Activated naive CD8-positive, alpha-beta T cell treated with anti-CD3 and anti-CD28 coated beads for 36 hours (primary cell): ENCODE data around the gene MLX. TPM values are rescaled to one million over a fixed set of nuclear protein-coding genes. Genes with fewer than 3 reads are reported as not detected.
A peak's percentile ranks its signal among the peaks of the same experiment; 100 is the strongest.
"Not testable (repeated sequence)": the region's sequence is repeated elsewhere in the genome, so short reads cannot be mapped to it uniquely, and the experiment has no call there.

Source experiments
- DNase-seq: peaks from one replicate; pipeline ENCODE4 v3.0.0; 2021
- H3K27ac Mint-ChIP-seq: one replicate; pipeline ENCODE4 v1.8.0; 2022; ENCODE audit warnings: mild to moderate bottlenecking, moderate library complexity, mixed read lengths
- H3K27me3 Mint-ChIP-seq: one replicate; pipeline ENCODE4 v1.8.0; 2022; ENCODE audit warnings: mild to moderate bottlenecking, mixed read lengths
- H3K36me3 Mint-ChIP-seq: one replicate; pipeline ENCODE4 v1.8.0; 2021; ENCODE audit warnings: mild to moderate bottlenecking, mixed read lengths
- H3K4me1 Mint-ChIP-seq: one replicate; pipeline ENCODE4 v1.8.0; 2021; ENCODE audit warnings: mixed read lengths
- H3K4me3 Mint-ChIP-seq: one replicate; pipeline ENCODE4 v1.8.0; 2022; ENCODE audit warnings: mild to moderate bottlenecking, moderate library complexity, mixed read lengths
- H3K9me3 Mint-ChIP-seq: one replicate; pipeline ENCODE4 v1.8.0; 2022; ENCODE audit warnings: mixed read lengths
- total RNA-seq, 2 experiments: library from RNA; stranded (reverse); gene quantifications; one replicate each; pipeline ENCODE4 v1.2.3, GENCODE V29; 2021

MLX gene
- total RNA-seq, 2 experiments from 2014 or later: 57.3 to 57.5 TPM

- Mint-ChIP-seq H3K27ac (no peak overlapping the region), H3K4me3 (no peak overlapping the region), H3K4me1 (peaks cover 28% of the 10 kb centered on the region), H3K27me3 (no peaks in the 10 kb centered on the region), H3K36me3 (peaks cover 18% of the 10 kb centered on the region), H3K9me3 (no peaks in the 10 kb centered on the region)
- no peak for DNase-seq
Measured at GRCh38 chr17:42544874-42545283, 22.0 kb upstream of the MLX start.

- H3K27me3 Mint-ChIP-seq, DNase-seq, H3K9me3 Mint-ChIP-seq, H3K27ac Mint-ChIP-seq, H3K4me3 Mint-ChIP-seq: not testable (repeated sequence)
- H3K4me1 Mint-ChIP-seq: peaks cover 22% of the 10 kb centered on the region
- H3K36me3 Mint-ChIP-seq: peaks cover 10% of the 10 kb centered on the region
Measured at GRCh38 chr17:42545755-42546505, 21.0 kb upstream of the MLX start.

- peaks cover 13% of the 10 kb centered on the region for H3K4me1 Mint-ChIP-seq
- H3K4me3 Mint-ChIP-seq: no peak overlapping the region
- no peaks in the 10 kb centered on the region for H3K27me3 Mint-ChIP-seq
- H3K27ac Mint-ChIP-seq: no peak overlapping the region
- no peak for DNase-seq
- peaks cover 5% of the 10 kb centered on the region for H3K36me3 Mint-ChIP-seq
- H3K9me3 Mint-ChIP-seq: no peaks in the 10 kb centered on the region
Measured at GRCh38 chr17:42547001-42547461, 19.9 kb upstream of the MLX start.

GRCh38 chr17:42547698-42548069 lies 19.2 kb upstream of the MLX start:
- no peak overlapping the region for H3K4me3 Mint-ChIP-seq

GRCh38 chr17:42548070-42548837 lies 18.6 kb upstream of the MLX start:
- DNase-seq: peak; percentile 85
- no peaks in the 10 kb centered on the region for H3K9me3 Mint-ChIP-seq
- H3K4me3 Mint-ChIP-seq: peak overlapping the region; percentile 10
- H3K36me3 Mint-ChIP-seq: peaks cover 2% of the 10 kb centered on the region
- no peak overlapping the region for H3K27ac Mint-ChIP-seq
- no peaks in the 10 kb centered on the region for H3K27me3 Mint-ChIP-seq
- peaks cover 13% of the 10 kb centered on the region for H3K4me1 Mint-ChIP-seq

More at GRCh38 chr17:42547698-42548069, 19.2 kb upstream of the MLX start:
- DNase-seq: no peak
- Mint-ChIP-seq H3K27me3 (no peaks in the 10 kb centered on the region), H3K9me3 (no peaks in the 10 kb centered on the region), H3K4me1 (peaks cover 13% of the 10 kb centered on the region), H3K27ac (no peak overlapping the region), H3K36me3 (peaks cover 5% of the 10 kb centered on the region)

GRCh38 chr17:42548993-42549755 lies 17.7 kb upstream of the MLX start:
- Mint-ChIP-seq H3K36me3 (peaks cover 2% of the 10 kb centered on the region), H3K9me3 (no peaks in the 10 kb centered on the region), H3K4me3 (peak overlapping the region; percentile 7), H3K27me3 (no peaks in the 10 kb centered on the region), H3K27ac (no peak overlapping the region), H3K4me1 (peaks cover 18% of the 10 kb centered on the region)
- DNase-seq: no peak

GRCh38 chr17:42552736-42553135 lies 14.2 kb upstream of the MLX start, which contains the start of gene HSD17B1:
TSS of gene HSD17B1 (plus strand) at chr17:42552923. CDS start at chr17:42552934, 11 bp downstream.
- Mint-ChIP-seq H3K27ac (peak within 1 kb of the TSS; percentile 16), H3K4me3 (peak within 1 kb of the TSS; percentile 91), H3K4me1 (peaks cover 21% of the 10 kb centered on the region)
- DNase-seq, H3K9me3 Mint-ChIP-seq, H3K27me3 Mint-ChIP-seq, H3K36me3 Mint-ChIP-seq: not testable (repeated sequence)

GRCh38 chr17:42553161-42553818 lies 13.6 kb upstream of the MLX start:
- Mint-ChIP-seq H3K4me1 (peaks cover 21% of the 10 kb centered on the region), H3K4me3 (peak overlapping the region; percentile 91), H3K9me3 (no peaks in the 10 kb centered on the region), H3K36me3 (no peaks in the 10 kb centered on the region), H3K27ac (peak overlapping the region; percentile 16), H3K27me3 (no peaks in the 10 kb centered on the region)
- no peak for DNase-seq

- H3K4me3 Mint-ChIP-seq: peak overlapping the region; percentile 91
- peaks cover 18% of the 10 kb centered on the region for H3K4me1 Mint-ChIP-seq
- H3K9me3 Mint-ChIP-seq: no peaks in the 10 kb centered on the region
- no peaks in the 10 kb centered on the region for H3K27me3 Mint-ChIP-seq
- H3K36me3 Mint-ChIP-seq: no peaks in the 10 kb centered on the region
- DNase-seq: no peak
- H3K27ac Mint-ChIP-seq: peak overlapping the region; percentile 90
Measured at GRCh38 chr17:42553866-42554249, 13.0 kb upstream of the MLX start.

GRCh38 chr17:42554250-42555121 lies 12.4 kb upstream of the MLX start:
- Mint-ChIP-seq H3K9me3 (no peaks in the 10 kb centered on the region), H3K27ac (peak overlapping the region; percentile 90), H3K4me1 (peaks cover 12% of the 10 kb centered on the region), H3K36me3 (no peaks in the 10 kb centered on the region), H3K4me3 (peak overlapping the region; percentile 91), H3K27me3 (no peaks in the 10 kb centered on the region)
- DNase-seq: peak; percentile 90

GRCh38 chr17:42555122-42555622 lies 11.7 kb upstream of the MLX start:
- H3K27me3 Mint-ChIP-seq: no peaks in the 10 kb centered on the region

GRCh38 chr17:42555961-42556617 lies 10.8 kb upstream of the MLX start:
- H3K4me1 Mint-ChIP-seq: peaks cover 12% of the 10 kb centered on the region
- H3K27ac Mint-ChIP-seq: not testable (repeated sequence)

More at GRCh38 chr17:42555122-42555622, 11.7 kb upstream of the MLX start:
- Mint-ChIP-seq H3K4me1 (peaks cover 12% of the 10 kb centered on the region), H3K27ac (peak overlapping the region; percentile 90), H3K36me3 (no peaks in the 10 kb centered on the region), H3K4me3 (peak overlapping the region; percentile 91), H3K9me3 (no peaks in the 10 kb centered on the region)
- no peak for DNase-seq

GRCh38 chr17:42559075-42559474 lies 7.8 kb upstream of the MLX start:
- Mint-ChIP-seq H3K4me3 (no peak overlapping the region), H3K4me1 (peaks cover 18% of the 10 kb centered on the region), H3K36me3 (peaks cover 11% of the 10 kb centered on the region), H3K27ac (no peak overlapping the region), H3K9me3 (no peaks in the 10 kb centered on the region), H3K27me3 (no peaks in the 10 kb centered on the region)
- no peak for DNase-seq

More at GRCh38 chr17:42555961-42556617, 10.8 kb upstream of the MLX start:
- H3K36me3 Mint-ChIP-seq, H3K27me3 Mint-ChIP-seq, H3K4me3 Mint-ChIP-seq, H3K9me3 Mint-ChIP-seq, DNase-seq: not testable (repeated sequence)
